Activated naive CD4-positive, alpha-beta T cell treated with anti-CD3 and anti-CD28 coated beads, Interleukin-2, amount 50 U/mL, for 24 hours (primary cell): ENCODE measurements around the gene TAF11L3.
"Not testable (repeated sequence)": the region's sequence is repeated elsewhere in the genome, so short reads cannot be mapped to it uniquely, and the experiment has no call there.

Experiments
- H3K27ac Mint-ChIP-seq: one replicate; pipeline ENCODE4 v1.8.0; 2021; ENCODE audit warnings: mild to moderate bottlenecking, mixed read lengths
- H3K27me3 Mint-ChIP-seq: one replicate; pipeline ENCODE4 v1.8.0; 2021; ENCODE audit warnings: mixed read lengths
- H3K36me3 Mint-ChIP-seq: one replicate; pipeline ENCODE4 v1.8.0; 2021; ENCODE audit warnings: mixed read lengths
- H3K4me1 Mint-ChIP-seq: one replicate; pipeline ENCODE4 v1.8.0; 2021; ENCODE audit warnings: mixed read lengths
- H3K4me3 Mint-ChIP-seq: one replicate; pipeline ENCODE4 v1.8.0; 2021; ENCODE audit warnings: mild to moderate bottlenecking, mixed read lengths
- H3K9me3 Mint-ChIP-seq: one replicate; pipeline ENCODE4 v1.8.0; 2021; ENCODE audit warnings: mixed read lengths

TAF11L3 gene

DNA sequence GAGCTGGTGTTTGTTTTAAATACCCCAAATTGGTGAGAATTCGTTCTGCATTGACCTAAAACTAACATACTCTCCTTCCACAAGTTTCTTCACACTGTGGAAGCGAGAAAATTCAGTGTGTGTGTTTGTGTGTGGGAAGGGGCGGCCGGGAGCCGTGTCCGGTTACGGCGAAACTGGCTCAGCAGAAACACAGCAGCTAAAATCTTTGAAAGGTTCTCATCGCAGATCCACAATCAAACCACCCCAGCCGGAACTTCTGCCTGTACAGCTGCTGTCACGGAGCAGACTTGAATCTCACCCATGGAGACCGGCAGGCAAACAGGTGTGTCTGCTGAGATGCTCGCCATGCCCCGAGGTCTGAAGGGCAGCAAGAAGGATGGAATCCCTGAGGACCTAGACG is 3.3 kb downstream of the TAF11L3 start, which contains the start of gene TAF11L4:
TAF11L4 (plus strand) TSS at position 301 of the 400 bp plus-strand sequence.
- not testable (repeated sequence) for H3K4me1 Mint-ChIP-seq, H3K9me3 Mint-ChIP-seq, H3K27me3 Mint-ChIP-seq, H3K27ac Mint-ChIP-seq, H3K4me3 Mint-ChIP-seq, H3K36me3 Mint-ChIP-seq

DNA sequence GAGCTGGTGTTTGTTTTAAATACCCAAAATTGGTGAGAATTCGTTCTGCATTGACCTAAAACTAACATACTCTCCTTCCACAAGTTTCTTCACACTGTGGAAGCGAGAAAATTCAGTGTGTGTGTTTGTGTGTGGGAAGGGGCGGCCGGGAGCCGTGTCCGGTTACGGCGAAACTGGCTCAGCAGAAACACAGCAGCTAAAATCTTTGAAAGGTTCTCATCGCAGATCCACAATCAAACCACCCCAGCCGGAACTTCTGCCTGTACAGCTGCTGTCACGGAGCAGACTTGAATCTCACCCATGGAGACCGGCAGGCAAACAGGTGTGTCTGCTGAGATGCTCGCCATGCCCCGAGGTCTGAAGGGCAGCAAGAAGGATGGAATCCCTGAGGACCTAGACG is 6.8 kb downstream of the TAF11L3 start, which contains the start of gene TAF11L5:
TAF11L5 (plus strand) TSS at position 301 of the 400 bp plus-strand sequence.
- not testable (repeated sequence) for H3K9me3 Mint-ChIP-seq, H3K27me3 Mint-ChIP-seq, H3K36me3 Mint-ChIP-seq, H3K4me1 Mint-ChIP-seq, H3K27ac Mint-ChIP-seq, H3K4me3 Mint-ChIP-seq

DNA sequence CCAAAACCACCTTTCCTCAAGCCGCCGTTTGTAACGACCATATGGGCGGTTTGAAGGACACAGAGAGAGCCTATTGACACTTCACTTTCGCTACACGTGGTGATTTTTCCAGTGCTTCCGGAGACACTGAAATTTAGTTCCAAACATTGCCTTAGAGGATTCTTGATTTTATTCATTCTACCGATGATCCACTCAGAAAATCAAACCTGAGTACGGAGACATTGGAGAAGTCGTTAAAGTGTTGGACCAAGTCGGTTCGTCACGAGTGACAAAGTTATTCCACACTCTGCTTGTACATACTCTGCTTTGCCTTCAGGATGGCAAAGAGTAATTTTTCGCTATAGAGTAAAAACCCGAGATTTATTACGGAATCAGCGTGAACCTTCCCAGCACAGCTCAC is 8.3 kb downstream of the TAF11L3 start:
- H3K4me3 Mint-ChIP-seq, H3K4me1 Mint-ChIP-seq, H3K27me3 Mint-ChIP-seq, H3K27ac Mint-ChIP-seq, H3K36me3 Mint-ChIP-seq, H3K9me3 Mint-ChIP-seq: not testable (repeated sequence)

DNA sequence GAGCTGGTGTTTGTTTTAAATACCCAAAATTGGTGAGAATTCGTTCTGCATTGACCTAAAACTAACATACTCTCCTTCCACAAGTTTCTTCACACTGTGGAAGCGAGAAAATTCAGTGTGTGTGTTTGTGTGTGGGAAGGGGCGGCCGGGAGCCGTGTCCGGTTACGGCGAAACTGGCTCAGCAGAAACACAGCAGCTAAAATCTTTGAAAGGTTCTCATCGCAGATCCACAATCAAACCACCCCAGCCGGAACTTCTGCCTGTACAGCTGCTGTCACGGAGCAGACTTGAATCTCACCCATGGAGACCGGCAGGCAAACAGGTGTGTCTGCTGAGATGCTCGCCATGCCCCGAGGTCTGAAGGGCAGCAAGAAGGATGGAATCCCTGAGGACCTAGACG is 10.2 kb downstream of the TAF11L3 start, which contains the start of gene TAF11L6:
TAF11L6 (plus strand) TSS at position 301 of the 400 bp plus-strand sequence.
- not testable (repeated sequence) for H3K9me3 Mint-ChIP-seq, H3K27me3 Mint-ChIP-seq, H3K4me1 Mint-ChIP-seq, H3K27ac Mint-ChIP-seq, H3K4me3 Mint-ChIP-seq, H3K36me3 Mint-ChIP-seq
